OCI-LY3 (cell line): ENCODE data around the gene TDP1.

Source experiments
- EZH2phosphoT487 ChIP-seq: fragments of 200-600 bp; shearing (Covaris generic); IDR thresholded peaks from 2 replicates; pipeline ENCODE4 v1.6.1; 2018; ENCODE audit warnings: antibody characterized with exemption, mixed run types, low read depth
- TF ChIP-seq, protein P1 (sequence below): fragments of 200-600, 300-600 bp; sonication (generic); IDR thresholded peaks from 2 replicates; pipeline ENCODE4 v1.5.1; 2014; ENCODE audit warnings: antibody characterized with exemption, low read length, low read depth

GRCh38 chr14:90040411-90040810 is 84.7 kb downstream of the TDP1 start:
- TF ChIP-seq, protein P1, sequence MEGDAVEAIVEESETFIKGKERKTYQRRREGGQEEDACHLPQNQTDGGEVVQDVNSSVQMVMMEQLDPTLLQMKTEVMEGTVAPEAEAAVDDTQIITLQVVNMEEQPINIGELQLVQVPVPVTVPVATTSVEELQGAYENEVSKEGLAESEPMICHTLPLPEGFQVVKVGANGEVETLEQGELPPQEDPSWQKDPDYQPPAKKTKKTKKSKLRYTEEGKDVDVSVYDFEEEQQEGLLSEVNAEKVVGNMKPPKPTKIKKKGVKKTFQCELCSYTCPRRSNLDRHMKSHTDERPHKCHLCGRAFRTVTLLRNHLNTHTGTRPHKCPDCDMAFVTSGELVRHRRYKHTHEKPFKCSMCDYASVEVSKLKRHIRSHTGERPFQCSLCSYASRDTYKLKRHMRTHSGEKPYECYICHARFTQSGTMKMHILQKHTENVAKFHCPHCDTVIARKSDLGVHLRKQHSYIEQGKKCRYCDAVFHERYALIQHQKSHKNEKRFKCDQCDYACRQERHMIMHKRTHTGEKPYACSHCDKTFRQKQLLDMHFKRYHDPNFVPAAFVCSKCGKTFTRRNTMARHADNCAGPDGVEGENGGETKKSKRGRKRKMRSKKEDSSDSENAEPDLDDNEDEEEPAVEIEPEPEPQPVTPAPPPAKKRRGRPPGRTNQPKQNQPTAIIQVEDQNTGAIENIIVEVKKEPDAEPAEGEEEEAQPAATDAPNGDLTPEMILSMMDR, result no peak
- no peak for TF ChIP-seq EZH2phosphoT487
